Astrocyte (in vitro differentiated cells and primary cell): ENCODE data around the gene PSEN1. TPM values are rescaled to one million over a fixed set of nuclear protein-coding genes. Genes with fewer than 3 reads are reported as not detected.

Source experiments
- DNase-seq: peaks from one replicate; pipeline ENCODE4 v3.0.0-alpha.2; 2010; ENCODE audit warnings: low read depth
- FAIRE-seq: peaks from 2 replicates; lab custom pipeline; 2011; peaks lifted over from hg19 to GRCh38; lab: Jason Lieb, UNC
- H2AFZ ChIP-seq: 2 replicates; pipeline ENCODE4 v1.6.0; 2012; ENCODE audit warnings: low read depth, low read length, inconsistent platforms
- H3K27ac ChIP-seq: 2 replicates; pipeline ENCODE4 v1.5.1; 2011; ENCODE audit warnings: low read depth, low read length, inconsistent platforms
- H3K27me3 ChIP-seq: 2 replicates; pipeline ENCODE4 v1.6.0; 2011; ENCODE audit warnings: low read length, inconsistent platforms; ENCODE audit not compliant: insufficient read depth
- H3K36me3 ChIP-seq: 2 replicates; pipeline ENCODE4 v1.5.1; 2011; ENCODE audit warnings: low read length, inconsistent platforms; ENCODE audit not compliant: insufficient read depth
- H3K4me1 ChIP-seq: 2 replicates; pipeline ENCODE4 v1.5.1; 2011; ENCODE audit warnings: low read length, inconsistent platforms; ENCODE audit not compliant: insufficient read depth
- H3K4me2 ChIP-seq: 2 replicates; pipeline ENCODE4 v1.6.0; 2012; ENCODE audit warnings: low read length, inconsistent platforms
- H3K4me3 ChIP-seq: 2 replicates; pipeline ENCODE4 v1.5.1; 2011; ENCODE audit warnings: low read depth, mild to moderate bottlenecking, low read length, inconsistent platforms; ENCODE audit not compliant: insufficient read depth
- H3K79me2 ChIP-seq: 2 replicates; pipeline ENCODE4 v1.6.0; 2012; ENCODE audit warnings: mild to moderate bottlenecking, low read length, inconsistent platforms; ENCODE audit not compliant: insufficient read depth
- H3K9ac ChIP-seq: 2 replicates; pipeline ENCODE4 v1.6.0; 2012; ENCODE audit warnings: mild to moderate bottlenecking, low read length, inconsistent platforms
- H3K9me3 ChIP-seq: 2 replicates; pipeline ENCODE4 v1.5.1; 2012; ENCODE audit warnings: low read depth, mild to moderate bottlenecking, low read length, inconsistent platforms; ENCODE audit not compliant: insufficient read depth
- H4K20me1 ChIP-seq: 2 replicates; pipeline ENCODE4 v1.6.0; 2012; ENCODE audit warnings: low read length, inconsistent platforms; ENCODE audit not compliant: insufficient read depth
- H3K27ac Mint-ChIP-seq: one replicate; pipeline ENCODE4 v1.8.0; 2021; ENCODE audit warnings: mild to moderate bottlenecking, mixed read lengths; ENCODE audit not compliant: unreplicated experiment
- H3K27me3 Mint-ChIP-seq: one replicate; pipeline ENCODE4 v1.8.0; 2021; ENCODE audit warnings: low read depth, mixed read lengths; ENCODE audit not compliant: unreplicated experiment
- H3K36me3 Mint-ChIP-seq: one replicate; pipeline ENCODE4 v1.8.0; 2021; ENCODE audit warnings: low read depth, mixed read lengths; ENCODE audit not compliant: unreplicated experiment
- H3K4me1 Mint-ChIP-seq: one replicate; pipeline ENCODE4 v1.8.0; 2021; ENCODE audit warnings: low read depth, mixed read lengths; ENCODE audit not compliant: unreplicated experiment
- H3K4me3 Mint-ChIP-seq: one replicate; pipeline ENCODE4 v1.8.0; 2021; ENCODE audit warnings: mild to moderate bottlenecking, moderate library complexity, mixed read lengths; ENCODE audit not compliant: unreplicated experiment
- H3K9me3 Mint-ChIP-seq: one replicate; pipeline ENCODE4 v1.8.0; 2021; ENCODE audit warnings: mild to moderate bottlenecking, mixed read lengths; ENCODE audit not compliant: unreplicated experiment
- EZH2 ChIP-seq: IDR thresholded peaks from 2 replicates; pipeline ENCODE4 v1.6.1; 2012; ENCODE audit warnings: mild to moderate bottlenecking, low read length, inconsistent platforms; ENCODE audit not compliant: insufficient read depth
- total RNA-seq: library from RNA; stranded (reverse); gene quantifications from 2 replicates; pipeline ENCODE4 v1.2.1, GENCODE V29; 2021
- TF ChIP-seq, protein P1 (sequence below): IDR thresholded peaks from 2 replicates; pipeline ENCODE4 v1.5.1; 2011; ENCODE audit warnings: low read depth, mild to moderate bottlenecking, inconsistent platforms, low read length, moderate library complexity; ENCODE audit not compliant: insufficient read depth

Gene PSEN1
- total RNA-seq, 1 donor from 2014 or later = 89.5 TPM

DNA sequence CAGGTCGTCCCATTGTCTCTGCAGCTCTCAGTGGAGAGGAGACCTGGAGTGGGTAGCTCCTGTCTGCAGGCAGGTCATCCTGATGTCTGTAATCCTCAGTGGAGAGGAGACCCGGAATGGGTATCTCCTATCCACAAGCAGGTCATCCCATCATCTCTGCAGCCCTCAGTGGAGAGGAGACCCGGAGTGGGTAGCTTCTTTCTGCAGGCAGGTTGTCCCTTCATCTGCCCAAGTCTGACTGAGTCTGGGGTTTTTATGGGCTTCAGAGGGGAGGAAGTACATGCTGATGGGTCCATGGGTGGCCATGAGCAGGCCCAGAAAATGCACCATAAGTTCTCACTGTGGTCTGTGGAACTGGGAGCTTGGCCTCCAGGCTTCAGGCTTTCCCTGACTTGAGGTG lies 72.1 kb downstream of the PSEN1 start:
- Histone ChIP-seq H3K4me3 (no peak overlapping the region), H3K36me3 (peaks cover 42% of the 10 kb centered on the region), H2AFZ (no peak overlapping the region), H3K79me2 (no peaks in the 10 kb centered on the region), H3K4me2 (no peak overlapping the region), H4K20me1 (no peaks in the 10 kb centered on the region), H3K27me3 (no peaks in the 10 kb centered on the region), H3K9ac (no peak overlapping the region), H3K4me1 (peaks cover 16% of the 10 kb centered on the region), H3K9me3 (peaks cover 2% of the 10 kb centered on the region), H3K27ac (no peak overlapping the region)
- DNase-seq = no peak
- no peak for FAIRE-seq
- Mint-ChIP-seq H3K4me1 (no peaks in the 10 kb centered on the region), H3K4me3 (no peak overlapping the region), H3K27me3 (no peaks in the 10 kb centered on the region), H3K9me3 (no peaks in the 10 kb centered on the region), H3K36me3 (peaks cover 14% of the 10 kb centered on the region), H3K27ac (no peak overlapping the region)
- no peak for TF ChIP-seq EZH2
- TF ChIP-seq, protein P1, sequence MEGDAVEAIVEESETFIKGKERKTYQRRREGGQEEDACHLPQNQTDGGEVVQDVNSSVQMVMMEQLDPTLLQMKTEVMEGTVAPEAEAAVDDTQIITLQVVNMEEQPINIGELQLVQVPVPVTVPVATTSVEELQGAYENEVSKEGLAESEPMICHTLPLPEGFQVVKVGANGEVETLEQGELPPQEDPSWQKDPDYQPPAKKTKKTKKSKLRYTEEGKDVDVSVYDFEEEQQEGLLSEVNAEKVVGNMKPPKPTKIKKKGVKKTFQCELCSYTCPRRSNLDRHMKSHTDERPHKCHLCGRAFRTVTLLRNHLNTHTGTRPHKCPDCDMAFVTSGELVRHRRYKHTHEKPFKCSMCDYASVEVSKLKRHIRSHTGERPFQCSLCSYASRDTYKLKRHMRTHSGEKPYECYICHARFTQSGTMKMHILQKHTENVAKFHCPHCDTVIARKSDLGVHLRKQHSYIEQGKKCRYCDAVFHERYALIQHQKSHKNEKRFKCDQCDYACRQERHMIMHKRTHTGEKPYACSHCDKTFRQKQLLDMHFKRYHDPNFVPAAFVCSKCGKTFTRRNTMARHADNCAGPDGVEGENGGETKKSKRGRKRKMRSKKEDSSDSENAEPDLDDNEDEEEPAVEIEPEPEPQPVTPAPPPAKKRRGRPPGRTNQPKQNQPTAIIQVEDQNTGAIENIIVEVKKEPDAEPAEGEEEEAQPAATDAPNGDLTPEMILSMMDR = no peak

DNA sequence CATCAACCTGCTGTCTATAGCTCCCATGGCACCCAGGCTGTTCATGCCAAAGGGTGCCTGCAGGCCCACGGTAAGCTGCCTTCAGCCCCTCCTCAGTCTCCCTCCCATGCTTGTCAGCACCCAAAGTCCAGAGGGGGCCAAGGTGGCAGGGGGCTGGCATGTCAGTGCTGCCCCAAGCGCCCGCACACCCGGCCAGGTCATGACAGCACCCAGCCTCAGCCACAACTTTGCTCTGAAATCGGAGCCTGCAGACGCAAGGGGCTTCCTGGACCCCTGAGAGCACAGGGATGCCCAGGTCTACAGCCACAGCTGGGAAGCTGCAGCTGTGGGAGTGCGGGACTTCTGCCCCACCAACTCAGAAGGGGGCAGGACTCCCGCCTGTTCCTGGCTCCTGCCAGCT lies 72.5 kb downstream of the PSEN1 start:
- H3K9ac ChIP-seq = no peak overlapping the region
- Mint-ChIP-seq H3K4me1 (no peaks in the 10 kb centered on the region), H3K4me3 (no peak overlapping the region), H3K27me3 (no peaks in the 10 kb centered on the region), H3K9me3 (no peaks in the 10 kb centered on the region), H3K27ac (no peak overlapping the region), H3K36me3 (peaks cover 18% of the 10 kb centered on the region)
- no peak overlapping the region for H3K4me3 ChIP-seq
- H3K79me2 ChIP-seq = no peaks in the 10 kb centered on the region
- no peak overlapping the region for H3K4me2 ChIP-seq
- DNase-seq (no peak), FAIRE-seq (no peak)
- H3K9me3 ChIP-seq = peaks cover 2% of the 10 kb centered on the region
- TF ChIP-seq EZH2 = no peak
- TF ChIP-seq, protein P1 = no peak
- H3K36me3 ChIP-seq = peaks cover 46% of the 10 kb centered on the region
- H3K4me1 ChIP-seq = peaks cover 16% of the 10 kb centered on the region
- no peaks in the 10 kb centered on the region for H4K20me1 ChIP-seq
- H2AFZ ChIP-seq = no peak overlapping the region
- H3K27me3 ChIP-seq = no peaks in the 10 kb centered on the region
- H3K27ac ChIP-seq = no peak overlapping the region

DNA sequence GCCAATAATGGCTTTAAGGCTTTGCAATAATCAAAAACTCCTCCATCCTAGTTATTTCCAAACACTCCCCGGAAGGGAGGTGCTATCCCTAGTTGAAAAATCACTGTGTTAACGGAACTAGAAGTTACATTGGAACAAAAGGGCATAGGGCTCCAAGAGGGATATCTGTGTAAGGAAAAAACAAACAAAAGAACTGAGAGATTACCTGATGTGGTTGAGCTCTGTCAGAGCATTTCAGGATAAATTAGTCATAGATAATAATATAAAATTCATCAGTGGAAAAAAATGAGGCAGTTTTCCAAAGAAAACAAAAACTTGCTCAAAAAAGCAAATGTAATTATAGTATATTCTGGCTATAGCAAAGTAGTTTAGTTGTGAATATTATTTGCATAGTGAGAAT lies 73.6 kb downstream of the PSEN1 start:
- no peaks in the 10 kb centered on the region for H3K27me3 ChIP-seq
- H3K27ac ChIP-seq = peak overlapping the region; percentile 42
- Mint-ChIP-seq H3K27ac (no peak overlapping the region), H3K4me3 (no peak overlapping the region), H3K27me3 (no peaks in the 10 kb centered on the region), H3K36me3 (peaks cover 24% of the 10 kb centered on the region), H3K9me3 (no peaks in the 10 kb centered on the region), H3K4me1 (no peaks in the 10 kb centered on the region)
- TF ChIP-seq, protein P1 = no peak
- TF ChIP-seq EZH2 = no peak
- FAIRE-seq (no peak), DNase-seq (peak; percentile 71)
- H3K4me2 ChIP-seq = peak overlapping the region; percentile 74
- H3K4me3 ChIP-seq = no peak overlapping the region
- H3K4me1 ChIP-seq = peaks cover 16% of the 10 kb centered on the region
- H3K79me2 ChIP-seq = no peaks in the 10 kb centered on the region
- no peaks in the 10 kb centered on the region for H4K20me1 ChIP-seq
- H3K9me3 ChIP-seq = peaks cover 2% of the 10 kb centered on the region
- peaks cover 48% of the 10 kb centered on the region for H3K36me3 ChIP-seq
- no peak overlapping the region for H3K9ac ChIP-seq
- H2AFZ ChIP-seq = no peak overlapping the region
